Fibroblast of lung (primary cell): ENCODE results near the gene SNRK. TPM values are rescaled to one million over a fixed set of nuclear protein-coding genes. Genes with fewer than 3 reads are reported as not detected.

Experiments
- DNase-seq, 2 donors: peaks; one replicate each; pipeline versions ENCODE4 v3.0.0 to v3.0.0-alpha.2; 2010; ENCODE audit warnings: low read depth in 2 of 2
- H2AFZ ChIP-seq: 2 replicates; pipeline ENCODE4 v1.5.1; 2012; ENCODE audit warnings: low read length, control low read depth, inconsistent platforms
- H3K27ac ChIP-seq: 2 replicates; pipeline ENCODE4 v1.5.1; 2011; ENCODE audit warnings: low read length, control low read depth; ENCODE audit not compliant: insufficient read depth
- H3K27me3 ChIP-seq: 2 replicates; pipeline ENCODE4 v1.5.1; 2011; ENCODE audit warnings: mild to moderate bottlenecking, low read length; ENCODE audit not compliant: control insufficient read depth, insufficient read depth
- H3K36me3 ChIP-seq: 2 replicates; pipeline ENCODE4 v1.5.1; 2011; ENCODE audit warnings: low read length; ENCODE audit not compliant: control insufficient read depth, insufficient read depth
- H3K4me1 ChIP-seq: 2 replicates; pipeline ENCODE4 v1.5.1; 2011; ENCODE audit warnings: low read length; ENCODE audit not compliant: control insufficient read depth, insufficient read depth; ENCODE audit errors: extremely low read depth
- H3K4me2 ChIP-seq: 2 replicates; pipeline ENCODE4 v1.5.1; 2011; ENCODE audit warnings: low read length, control low read depth; ENCODE audit not compliant: insufficient read depth; ENCODE audit errors: extremely low read depth
- H3K4me3 ChIP-seq, 4 experiments: fragments of 200-600 bp in 1 of 4; sonication (generic) in 1 of 4; replicated peaks in 1 of 4; 2 replicates each; pipeline ENCODE4 v1.5.1; 2011 to 2016; ENCODE audit warnings: low read length in 4 of 4, low read depth in 3 of 4, mild to moderate bottlenecking in 3 of 4, control low read depth in 2 of 4, inconsistent platforms in 1 of 4, mixed read lengths in 1 of 4; ENCODE audit not compliant: insufficient read depth in 1 of 4; ENCODE audit errors: control extremely low read depth in 1 of 4
- H3K79me2 ChIP-seq: 2 replicates; pipeline ENCODE4 v1.5.1; 2012; ENCODE audit warnings: mild to moderate bottlenecking, low read length, inconsistent platforms; ENCODE audit not compliant: control insufficient read depth, insufficient read depth
- H3K9ac ChIP-seq: 2 replicates; pipeline ENCODE4 v1.5.1; 2011; ENCODE audit warnings: mild to moderate bottlenecking, low read length, control low read depth; ENCODE audit not compliant: insufficient read depth
- H3K9me3 ChIP-seq: 2 replicates; pipeline ENCODE4 v1.5.1; 2012; ENCODE audit warnings: low read depth, low read length; ENCODE audit not compliant: control insufficient read depth, insufficient read depth
- H4K20me1 ChIP-seq: 2 replicates; pipeline ENCODE4 v1.5.1; 2011; ENCODE audit warnings: low read length; ENCODE audit not compliant: control insufficient read depth, insufficient read depth; ENCODE audit errors: extremely low read depth
- CTCF ChIP-seq, 2 donors: IDR thresholded peaks in 1 of 2; conservative IDR thresholded peaks in 1 of 2; 1 replicate in 1 of 2; 2 replicates in 1 of 2; pipeline ENCODE4 v1.5.1; 2011 to 2012; ENCODE audit warnings: low read length in 2 of 2, control low read depth in 1 of 2, inconsistent platforms in 1 of 2, low read depth in 1 of 2, mild to moderate bottlenecking in 1 of 2
- EZH2 ChIP-seq: IDR thresholded peaks from 2 replicates; pipeline ENCODE4 v1.5.1; 2012; ENCODE audit warnings: low read length, control low read depth, mild to moderate bottlenecking; ENCODE audit errors: missing control alignments
- polyA plus RNA-seq, 2 donors: library from polyadenylated mRNA; depleted of rRNA in 1 of 2; stranded (reverse) in 1 of 2; unstranded in 1 of 2; fragments of >200 nt; gene quantifications; 2 replicates each; pipeline ENCODE4 v1.2.1, GENCODE V29; 2011 to 2012; ENCODE audit warnings: missing spikeins in 1 of 2
- total RNA-seq: library from RNA; depleted of rRNA; stranded (reverse); fragments of >200 nt; gene quantifications from 2 replicates; pipeline ENCODE4 v1.2.1, GENCODE V29; 2014

Gene SNRK
- total and polyA plus RNA-seq, 2 donors (not counting 1 experiment from before 2014, with no cell fraction given): 11.9 to 22.6 TPM

GRCh38 chr3:43288850-43289249 lies 2.5 kb downstream of the SNRK start:
- Histone ChIP-seq H4K20me1 (no peaks in the 10 kb centered on the region), H3K36me3 (no peaks in the 10 kb centered on the region), H3K4me2 (peak overlapping the region; percentile 96), H2AFZ (no peak overlapping the region), H3K79me2 (peaks cover 61% of the 10 kb centered on the region), H3K27ac (peak overlapping the region; percentile 40), H3K4me1 (peaks cover 14% of the 10 kb centered on the region), H3K9ac (no peak overlapping the region), H3K4me3 (peak overlapping the region; percentile 50 to 90 (median 74)), H3K27me3 (no peaks in the 10 kb centered on the region), H3K9me3 (no peaks in the 10 kb centered on the region)
- TF ChIP-seq EZH2 (no peak), CTCF (conservative IDR thresholded peaks at IDR 0.05 in 1 of 2, IDR thresholded peaks at IDR 0.05 in 1 of 2; ENCODE audit: low read depth in 1 of 2, low read length in 2 of 2) (no peak)
- no peak for DNase-seq

- Histone ChIP-seq H4K20me1 (no peaks in the 10 kb centered on the region), H3K9me3 (no peaks in the 10 kb centered on the region), H3K27ac (peak overlapping the region; percentile 41), H3K4me2 (peak overlapping the region; percentile 96), H3K36me3 (no peaks in the 10 kb centered on the region), H3K9ac (no peak overlapping the region), H2AFZ (no peak overlapping the region), H3K79me2 (peaks cover 64% of the 10 kb centered on the region), H3K4me3 (peak overlapping the region in 1 of 4 experiments; percentile 81), H3K4me1 (peaks cover 14% of the 10 kb centered on the region), H3K27me3 (no peaks in the 10 kb centered on the region)
- TF ChIP-seq CTCF (conservative IDR thresholded peaks at IDR 0.05 in 1 of 2, IDR thresholded peaks at IDR 0.05 in 1 of 2; ENCODE audit: low read depth in 1 of 2, low read length in 2 of 2) (no peak), EZH2 (no peak)
- DNase-seq: no peak
These were observed 3.1 kb downstream of the SNRK start for GRCh38 chr3:43289401-43289800.

GRCh38 chr3:43289841-43290470 lies 3.6 kb downstream of the SNRK start:
- no peak overlapping the region for H2AFZ ChIP-seq
- H3K27me3 ChIP-seq: no peaks in the 10 kb centered on the region
- peak overlapping the region; percentile 41 for H3K27ac ChIP-seq
- peaks cover 67% of the 10 kb centered on the region for H3K79me2 ChIP-seq
- H3K4me1 ChIP-seq: peaks cover 14% of the 10 kb centered on the region
- no peaks in the 10 kb centered on the region for H3K9me3 ChIP-seq
- H3K4me2 ChIP-seq: no peak overlapping the region
- TF ChIP-seq CTCF (conservative IDR thresholded peaks at IDR 0.05 in 1 of 2, IDR thresholded peaks at IDR 0.05 in 1 of 2; ENCODE audit: low read depth in 1 of 2, low read length in 2 of 2) (no peak), EZH2 (no peak)
- H3K36me3 ChIP-seq: no peaks in the 10 kb centered on the region
- no peak overlapping the region for H3K9ac ChIP-seq
- no peaks in the 10 kb centered on the region for H4K20me1 ChIP-seq
- no peak for DNase-seq
- no peak overlapping the region for H3K4me3 ChIP-seq
